ENCODE results near the gene UQCC3. TPM values are rescaled to one million over a fixed set of nuclear protein-coding genes. Genes with fewer than 3 reads are reported as not detected.

Gene UQCC3
- total RNA-seq, 6 donors from 2014 or later = 5.0 to 12.6 (median 6.7) TPM

GRCh38 chr11:62654297-62654696, 17.2 kb upstream of the UQCC3 start:
- peaks cover 0 to 10% (median 6%) of the 10 kb centered on the region in 4 donors for H3K36me3 ChIP-seq
- no peaks in the 10 kb centered on the region for H3K9me3 ChIP-seq
- no peaks in the 10 kb centered on the region for H3K27me3 ChIP-seq
- H3K4me3 ChIP-seq = no peak overlapping the region
- 88 to 91% methylated on average over 11 of the region's 11 CpGs for WGBS, 2 donors
- DNase-seq = no peak
- no peak for ATAC-seq (ENCODE audit: low FRiP score in 2 of 2)
- peaks cover 11 to 25% (median 15%) of the 10 kb centered on the region in 4 donors for H3K4me1 ChIP-seq
- H3K27ac ChIP-seq = no peak overlapping the region
- TF ChIP-seq EP300 (IDR thresholded peaks at IDR 0.05) = no peak
- no peak for TF ChIP-seq POLR2A (IDR thresholded peaks at IDR 0.05)
- no peak for TF ChIP-seq POLR2AphosphoS5 (IDR thresholded peaks at IDR 0.05)
- no peak for TF ChIP-seq CTCF (IDR thresholded peaks at IDR 0.05)

GRCh38 chr11:62656796-62657429, 14.6 kb upstream of the UQCC3 start:
- ATAC-seq (ENCODE audit: low FRiP score in 2 of 2) (no peak), DNase-seq (no peak)
- WGBS, 2 donors = 51 to 55% methylated on average over 5 of the region's 5 CpGs
- Histone ChIP-seq H3K4me3 (no peak overlapping the region), H3K36me3 (peaks cover 0 to 6% (median 2%) of the 10 kb centered on the region in 4 donors), H3K27ac (no peak overlapping the region), H3K9me3 (no peaks in the 10 kb centered on the region), H3K27me3 (no peaks in the 10 kb centered on the region), H3K4me1 (peaks cover 5 to 9% (median 7%) of the 10 kb centered on the region in 4 donors)
- TF ChIP-seq POLR2A (IDR thresholded peaks at IDR 0.05) = no peak
- no peak for TF ChIP-seq CTCF (IDR thresholded peaks at IDR 0.05)
- TF ChIP-seq EP300 (IDR thresholded peaks at IDR 0.05) = no peak
- no peak for TF ChIP-seq POLR2AphosphoS5 (IDR thresholded peaks at IDR 0.05)

- ATAC-seq (ENCODE audit: low FRiP score in 2 of 2) (peak; percentile 62 to 71), DNase-seq (peak in 1 of 2 donors; percentile 45)
- WGBS, 2 donors = 3 to 4% methylated on average over 15 to 36 of the region's 36 CpGs
- Histone ChIP-seq H3K36me3 (peaks cover 3 to 24% (median 13%) of the 10 kb centered on the region in 4 donors), H3K4me3 (peak overlapping the region; percentile 48 to 95 (median 72)), H3K27ac (peak overlapping the region; percentile 77 to 97 (median 90)), H3K4me1 (peaks cover 21 to 33% (median 29%) of the 10 kb centered on the region in 4 donors), H3K27me3 (no peaks in the 10 kb centered on the region), H3K9me3 (no peaks in the 10 kb centered on the region)
- no peak for TF ChIP-seq CTCF (IDR thresholded peaks at IDR 0.05)
- TF ChIP-seq POLR2A (IDR thresholded peaks at IDR 0.05) = no peak
- no peak for TF ChIP-seq POLR2AphosphoS5 (IDR thresholded peaks at IDR 0.05)
- no peak for TF ChIP-seq EP300 (IDR thresholded peaks at IDR 0.05)
Measured at GRCh38 chr11:62664405-62665074, 6.9 kb upstream of the UQCC3 start.

DNA sequence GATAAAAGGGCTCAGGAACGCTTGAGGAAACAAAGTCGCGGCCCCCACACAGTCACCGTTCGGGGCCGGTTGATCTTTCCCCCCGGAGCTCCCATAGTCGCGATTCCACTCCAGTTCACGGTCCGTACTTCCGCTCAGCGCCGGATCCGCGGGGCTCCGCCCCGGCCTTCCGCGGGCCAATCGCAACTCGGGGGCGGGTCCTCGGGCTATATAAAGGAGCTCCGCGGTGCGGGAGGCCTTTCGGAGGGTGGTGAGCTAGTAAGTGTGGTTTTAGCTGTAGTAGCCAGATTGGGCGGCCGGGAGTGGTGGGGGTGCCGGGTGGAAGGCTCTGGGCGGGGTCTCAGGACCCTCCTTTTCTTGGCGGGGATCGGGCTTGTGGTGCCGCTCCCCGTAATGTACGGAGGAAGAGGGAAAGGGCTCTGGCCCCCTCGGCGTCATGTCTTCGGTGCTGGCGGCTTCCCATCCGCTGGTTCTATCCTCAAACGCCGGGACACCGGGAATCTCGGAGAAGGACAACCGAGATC, 6.3 kb upstream of the UQCC3 start, which contains the start of the genes C11orf98 and CSKMT:
TSS of gene C11orf98 (minus strand) at position 136 of the 524 bp plus-strand sequence. CDS start at position 95, 41 bp downstream.
TSS of gene CSKMT (plus strand) at position 238 of the 524 bp plus-strand sequence. CDS start 568 bp downstream, outside the sequence.
- Histone ChIP-seq H3K9me3 (no peaks in the 10 kb centered on the region), H3K27ac (peak within 1 kb of the TSS; percentile 77 to 97 (median 90)), H3K27me3 (no peaks in the 10 kb centered on the region), H3K36me3 (peaks cover 3 to 24% (median 13%) of the 10 kb centered on the region in 4 donors), H3K4me3 (peak within 1 kb of the TSS; percentile 48 to 95 (median 72)), H3K4me1 (peaks cover 22 to 38% (median 29%) of the 10 kb centered on the region in 4 donors)
- 0 to 4% methylated on average over 10 to 47 of the region's 47 CpGs for WGBS, 2 donors
- ATAC-seq (ENCODE audit: low FRiP score in 2 of 2) (peak; percentile 98 to 99), DNase-seq (peak; percentile 93 to 98)
- TF ChIP-seq POLR2AphosphoS5 (IDR thresholded peaks at IDR 0.05) = peak; percentile 96 to 100
- TF ChIP-seq CTCF (IDR thresholded peaks at IDR 0.05) = peak in 1 of 6 experiments; percentile 11
- no peak for TF ChIP-seq EP300 (IDR thresholded peaks at IDR 0.05)
- peak in 3 of 4 donors; percentile 91 to 99 (median 98) for TF ChIP-seq POLR2A (IDR thresholded peaks at IDR 0.05)
